Nephron (organoid): ENCODE data around the gene CORO2B.

Experiments used
- H3K27ac Mint-ChIP-seq, 3 experiments: 2 replicates each; pipeline ENCODE4 v1.8.0; 2020; ENCODE audit warnings: mixed read lengths in 3 of 3, mild to moderate bottlenecking in 2 of 3, moderate library complexity in 1 of 3
- H3K27me3 Mint-ChIP-seq: 2 replicates; pipeline ENCODE4 v1.8.0; 2021; ENCODE audit warnings: low read depth, mild to moderate bottlenecking, moderate library complexity, mixed read lengths
- H3K36me3 Mint-ChIP-seq: 2 replicates; pipeline ENCODE4 v1.8.0; 2020; ENCODE audit warnings: low read depth, mixed read lengths
- H3K4me1 Mint-ChIP-seq: 2 replicates; pipeline ENCODE4 v1.8.0; 2020; ENCODE audit warnings: mixed read lengths
- H3K4me3 Mint-ChIP-seq, 3 experiments: 2 replicates each; pipeline ENCODE4 v1.8.0; 2020; ENCODE audit warnings: mild to moderate bottlenecking in 3 of 3, mixed read lengths in 3 of 3, moderate library complexity in 2 of 3
- H3K9me3 Mint-ChIP-seq: 2 replicates; pipeline ENCODE4 v1.8.0; 2020; ENCODE audit warnings: mixed read lengths
- TF ChIP-seq, protein P1 (sequence below), 3 experiments: fragments of 200-600 bp; sonication (generic); IDR thresholded peaks; one replicate each; pipeline ENCODE4 v1.5.0; 2021; ENCODE audit warnings: antibody characterized with exemption in 3 of 3; ENCODE audit not compliant: unreplicated experiment in 3 of 3

Gene CORO2B

DNA sequence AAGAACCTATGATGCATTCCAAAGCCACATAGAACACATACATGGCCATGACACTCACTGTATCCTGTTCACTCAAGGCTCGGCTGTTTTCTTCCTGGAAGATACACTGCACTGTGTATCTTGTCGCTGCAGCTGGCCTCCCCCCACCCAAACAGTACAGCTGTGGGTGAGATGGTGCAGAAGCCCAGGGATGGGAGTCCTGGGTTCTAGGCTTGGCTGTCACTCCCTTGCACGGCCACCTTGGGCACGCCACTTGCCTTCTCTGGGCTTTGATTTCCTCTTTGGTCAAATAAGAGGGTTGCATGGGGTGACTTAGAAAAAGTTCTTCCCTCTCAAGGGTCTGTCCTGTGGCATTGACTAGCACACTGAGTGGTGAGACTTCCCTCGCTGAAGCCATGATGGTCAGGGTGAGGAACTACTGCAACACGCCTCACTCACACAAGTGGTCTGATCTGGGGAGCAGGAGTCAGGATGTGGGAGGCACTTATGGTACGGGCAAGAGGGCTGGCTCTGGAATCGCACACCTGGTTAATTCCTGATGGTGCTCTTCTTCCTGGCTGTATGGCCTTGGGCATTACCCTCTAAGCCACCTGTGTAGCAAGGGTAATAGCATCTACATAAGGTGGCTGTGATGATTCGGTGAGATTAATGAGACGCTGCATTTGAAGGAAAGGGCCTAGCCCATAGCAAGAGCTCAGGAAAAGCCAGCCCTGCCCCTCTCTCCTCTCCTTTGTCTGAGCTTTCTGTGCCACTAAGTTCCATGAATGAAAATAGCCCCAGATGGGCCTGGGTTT, 197.9 kb downstream of the CORO2B start:
- Mint-ChIP-seq H3K4me1 (peaks cover 7% of the 10 kb centered on the region), H3K9me3 (no peaks in the 10 kb centered on the region), H3K36me3 (peaks cover 45% of the 10 kb centered on the region), H3K27me3 (no peaks in the 10 kb centered on the region), H3K27ac (peak overlapping the region in 2 of 3 experiments; percentile 71 to 84), H3K4me3 (no peak overlapping the region)
- TF ChIP-seq, protein P1, sequence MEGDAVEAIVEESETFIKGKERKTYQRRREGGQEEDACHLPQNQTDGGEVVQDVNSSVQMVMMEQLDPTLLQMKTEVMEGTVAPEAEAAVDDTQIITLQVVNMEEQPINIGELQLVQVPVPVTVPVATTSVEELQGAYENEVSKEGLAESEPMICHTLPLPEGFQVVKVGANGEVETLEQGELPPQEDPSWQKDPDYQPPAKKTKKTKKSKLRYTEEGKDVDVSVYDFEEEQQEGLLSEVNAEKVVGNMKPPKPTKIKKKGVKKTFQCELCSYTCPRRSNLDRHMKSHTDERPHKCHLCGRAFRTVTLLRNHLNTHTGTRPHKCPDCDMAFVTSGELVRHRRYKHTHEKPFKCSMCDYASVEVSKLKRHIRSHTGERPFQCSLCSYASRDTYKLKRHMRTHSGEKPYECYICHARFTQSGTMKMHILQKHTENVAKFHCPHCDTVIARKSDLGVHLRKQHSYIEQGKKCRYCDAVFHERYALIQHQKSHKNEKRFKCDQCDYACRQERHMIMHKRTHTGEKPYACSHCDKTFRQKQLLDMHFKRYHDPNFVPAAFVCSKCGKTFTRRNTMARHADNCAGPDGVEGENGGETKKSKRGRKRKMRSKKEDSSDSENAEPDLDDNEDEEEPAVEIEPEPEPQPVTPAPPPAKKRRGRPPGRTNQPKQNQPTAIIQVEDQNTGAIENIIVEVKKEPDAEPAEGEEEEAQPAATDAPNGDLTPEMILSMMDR (IDR thresholded peaks at IDR 0.05; ENCODE audit: unreplicated experiment in 3 of 3), result no peak
